ENCODE measurements around the gene P3H3. TPM values are rescaled to one million over a fixed set of nuclear protein-coding genes. Genes with fewer than 3 reads are reported as not detected.
A peak's percentile ranks its signal among the peaks of the same experiment; 100 is the strongest.
"Not testable (repeated sequence)": the region's sequence is repeated elsewhere in the genome, so short reads cannot be mapped to it uniquely, and the experiment has no call there.

P3H3 gene
- total RNA-seq, 2 experiments from 2014 or later = 0.86 to 1.3 TPM

- no peaks in the 10 kb centered on the region for H3K9me3 Mint-ChIP-seq (ENCODE audit: low read depth)
- H3K27me3 Mint-ChIP-seq = no peaks in the 10 kb centered on the region
- DNase-seq (peak; percentile 27), ATAC-seq (no peak)
- ChIA-PET CTCF (interaction anchor here (0.7 to 2.5 kb wide), 4 partner anchors 14 to 42 kb away, joined by 3 to 22 read pairs (median 4); partner anchors contain the start of genes CDCA3 and USP5), POLR2A (interaction anchor here (0.7 to 6.8 kb wide), 3 partner anchors 9 to 78 kb away, joined by 4 to 65 read pairs (median 27); partner anchors contain the start of genes C12orf57, CDCA3, RNU7-1 and USP5)
- peaks cover 37% of the 10 kb centered on the region for H3K4me1 Mint-ChIP-seq
- intact Hi-C loops (cut with DNase I, micrococcal nuclease) = loop anchor here in 1 of 2 experiments (5.0 kb wide), 1 partner anchor 36 kb away; the partner anchor contains the start of gene LRRC23
- peak overlapping the region; percentile 93 for H3K4me3 Mint-ChIP-seq
- peaks cover 70% of the 10 kb centered on the region for H3K36me3 Mint-ChIP-seq (ENCODE audit: low read depth)
- H3K27ac Mint-ChIP-seq = peak overlapping the region; percentile 0
Measured at GRCh38 chr12:6866163-6866919, 38.1 kb downstream of the P3H3 start.

- H3K27me3 Mint-ChIP-seq = no peaks in the 10 kb centered on the region
- H3K9me3 Mint-ChIP-seq (ENCODE audit: low read depth) = no peaks in the 10 kb centered on the region
- H3K4me3 Mint-ChIP-seq = peak overlapping the region; percentile 93
- peaks cover 71% of the 10 kb centered on the region for H3K36me3 Mint-ChIP-seq (ENCODE audit: low read depth)
- DNase-seq (no peak), ATAC-seq (peak; percentile 2)
- CTCF ChIA-PET = interaction anchor here (0.6 to 2.5 kb wide), 6 partner anchors 14 to 183 kb away, joined by 3 to 22 read pairs (median 3); partner anchors contain the start of genes CDCA3 and USP5
- H3K27ac Mint-ChIP-seq = peak overlapping the region; percentile 79
- peaks cover 43% of the 10 kb centered on the region for H3K4me1 Mint-ChIP-seq
- POLR2A ChIA-PET = interaction anchor here (0.5 to 6.8 kb wide), 6 partner anchors 10 to 306 kb away, joined by 3 to 65 read pairs (median 4); partner anchors contain the start of genes C12orf57, CDCA3, LRRC23 and RNU7-1
- intact Hi-C loops (cut with DNase I, micrococcal nuclease) = loop anchor here (1.0 to 5.0 kb wide), 4 partner anchors 14 to 151 kb away; partner anchors contain the start of genes LPCAT3 (in 1 of the 2), LRRC23 (in 1 of the 2) and USP5 (in 1 of the 2)
Measured at GRCh38 chr12:6866920-6867412, 38.8 kb downstream of the P3H3 start.

GRCh38 chr12:6867413-6868210 lies 39.4 kb downstream of the P3H3 start, which contains the start of gene TPI1:
TPI1 (plus strand) TSS chr12:6867531; CDS start chr12:6867567, 36 bp downstream.
- Mint-ChIP-seq H3K9me3 (ENCODE audit: low read depth) (no peaks in the 10 kb centered on the region), H3K36me3 (ENCODE audit: low read depth) (peaks cover 73% of the 10 kb centered on the region), H3K27ac (peak within 1 kb of the TSS; percentile 95), H3K27me3 (no peaks in the 10 kb centered on the region), H3K4me3 (peak within 1 kb of the TSS; percentile 93), H3K4me1 (peaks cover 47% of the 10 kb centered on the region)
- intact Hi-C loops (cut with DNase I, micrococcal nuclease) = loop anchor here (1.0 to 5.0 kb wide), 4 partner anchors 14 to 151 kb away; partner anchors contain the start of genes LPCAT3 (in 1 of the 2), LRRC23 (in 1 of the 2) and USP5 (in 1 of the 2)
- ATAC-seq (peak; percentile 68), DNase-seq (peak; percentile 91)
- POLR2A ChIA-PET = interaction anchor here (0.5 to 6.8 kb wide), 7 partner anchors 11 to 333 kb away, joined by 3 to 65 read pairs (median 4); partner anchors contain the start of genes C12orf57, CDCA3, GAPDH and LRRC23
- CTCF ChIA-PET = interaction anchor here (0.6 to 2.5 kb wide), 9 partner anchors 11 to 183 kb away, joined by 3 to 22 read pairs (median 3); partner anchors contain the start of genes CDCA3, MLF2 and USP5

GRCh38 chr12:6868211-6869048 lies 40.2 kb downstream of the P3H3 start:
- ChIA-PET POLR2A (interaction anchor here (1.0 to 6.8 kb wide), 5 partner anchors 16 to 248 kb away, joined by 3 to 65 read pairs (median 4); partner anchors contain the start of genes C12orf57, CDCA3, RNU7-1 and USP5), CTCF (interaction anchor here (0.6 to 2.5 kb wide), 14 partner anchors 10 to 244 kb away, joined by 3 to 22 read pairs (median 6); partner anchors contain the start of genes C1RL, CDCA3, MLF2 and USP5)
- Mint-ChIP-seq H3K36me3 (ENCODE audit: low read depth) (peaks cover 71% of the 10 kb centered on the region), H3K27ac (peak overlapping the region; percentile 92), H3K9me3 (ENCODE audit: low read depth) (no peaks in the 10 kb centered on the region), H3K27me3 (no peaks in the 10 kb centered on the region), H3K4me1 (peaks cover 47% of the 10 kb centered on the region), H3K4me3 (peak overlapping the region; percentile 93)
- DNase-seq (peak; percentile 33), ATAC-seq (peak; percentile 0)
- intact Hi-C loops (cut with DNase I, micrococcal nuclease) = loop anchor here (1.0 to 5.0 kb wide), 2 partner anchors 34 to 97 kb away; partner anchors contain the start of gene LRRC23 (in 1 of the 2)

- CTCF ChIA-PET = interaction anchor here (0.6 to 2.4 kb wide), 25 partner anchors 9 to 243 kb away, joined by 3 to 11 read pairs (median 5); partner anchors contain the start of genes C12orf57, C1RL, CD4 and CDCA3
- DNase-seq (peak; percentile 91), ATAC-seq (peak; percentile 6)
- Mint-ChIP-seq H3K9me3 (ENCODE audit: low read depth) (no peaks in the 10 kb centered on the region), H3K27ac (peak overlapping the region; percentile 92), H3K4me3 (peak overlapping the region; percentile 93), H3K4me1 (peaks cover 52% of the 10 kb centered on the region), H3K36me3 (ENCODE audit: low read depth) (peaks cover 70% of the 10 kb centered on the region), H3K27me3 (no peaks in the 10 kb centered on the region)
- intact Hi-C loops (cut with DNase I, micrococcal nuclease) = loop anchor here (1.0 to 5.0 kb wide), 4 partner anchors 33 to 96 kb away; partner anchors contain the start of gene LRRC23 (in 1 of the 2)
- POLR2A ChIA-PET = interaction anchor here (0.5 to 6.8 kb wide), 8 partner anchors 17 to 335 kb away, joined by 3 to 65 read pairs (median 4); partner anchors contain the start of genes C12orf57, CDCA3, GAPDH and RNU7-1
Measured at GRCh38 chr12:6869049-6870021, 41.1 kb downstream of the P3H3 start.

GRCh38 chr12:6870304-6870703 lies 42.1 kb downstream of the P3H3 start:
- not testable (repeated sequence) for ATAC-seq; H3K9me3 Mint-ChIP-seq (ENCODE audit: low read depth); DNase-seq; H3K27me3 Mint-ChIP-seq
- Mint-ChIP-seq H3K36me3 (ENCODE audit: low read depth) (peaks cover 66% of the 10 kb centered on the region), H3K4me1 (peaks cover 52% of the 10 kb centered on the region), H3K4me3 (peak overlapping the region; percentile 93), H3K27ac (peak overlapping the region; percentile 92)
- CTCF ChIA-PET = interaction anchor here (1.0 to 2.4 kb wide), 8 partner anchors 21 to 242 kb away, joined by 3 to 10 read pairs (median 6); partner anchors contain the start of genes CD4 and MLF2
- intact Hi-C loops (cut with DNase I, micrococcal nuclease) = loop anchor here in 1 of 2 experiments (5.0 kb wide), 2 partner anchors 67 to 92 kb away; no protein-coding TSS in a partner anchor
- POLR2A ChIA-PET = interaction anchor here (0.6 to 6.8 kb wide), 4 partner anchors 18 to 177 kb away, joined by 3 to 65 read pairs (median 15); partner anchors contain the start of genes C12orf57, CDCA3, RNU7-1 and USP5

- ChIA-PET CTCF (interaction anchor here (0.6 to 3.2 kb wide), 22 partner anchors 10 to 267 kb away, joined by 3 to 51 read pairs (median 4); partner anchors contain the start of genes C12orf57, C1RL, CDCA3 and LRRC23), POLR2A (interaction anchor here (0.9 to 2.9 kb wide), 7 partner anchors 19 to 182 kb away, joined by 3 to 31 read pairs (median 11); partner anchors contain the start of genes C12orf57, CDCA3, RNU7-1 and USP5)
- Mint-ChIP-seq H3K4me3 (peak overlapping the region; percentile 93), H3K4me1 (peaks cover 55% of the 10 kb centered on the region), H3K9me3 (ENCODE audit: low read depth) (no peaks in the 10 kb centered on the region), H3K27me3 (no peaks in the 10 kb centered on the region), H3K27ac (peak overlapping the region; percentile 66), H3K36me3 (ENCODE audit: low read depth) (peaks cover 63% of the 10 kb centered on the region)
- ATAC-seq (peak; percentile 34), DNase-seq (peak; percentile 75)
- intact Hi-C loops (cut with DNase I, micrococcal nuclease) = loop anchor here in 1 of 2 experiments (5.0 kb wide), 2 partner anchors 66 to 91 kb away; no protein-coding TSS in a partner anchor
Measured at GRCh38 chr12:6871052-6871957, 43.1 kb downstream of the P3H3 start.
